Suprapubic skin (tissue), 4 donors: ENCODE measurements around the gene SNX27. TPM values are rescaled to one million over a fixed set of nuclear protein-coding genes. Genes with fewer than 3 reads are reported as not detected.
A peak's percentile ranks its signal among the peaks of the same experiment; 100 is the strongest.

Experiments
- DNase-seq, 2 donors: peaks; one replicate each; pipeline ENCODE4 v3.0.0-alpha.2; 2019; ENCODE audit warnings: low spot score in 2 of 2
- H3K27ac ChIP-seq: fragments of 200-600 bp; sonication (generic); one replicate; pipeline ENCODE4 v1.5.1; 2019
- H3K27me3 ChIP-seq: fragments of 200-600 bp; sonication (generic); one replicate; pipeline ENCODE4 v1.5.1; 2019
- H3K36me3 ChIP-seq: fragments of 200-600 bp; sonication (generic); one replicate; pipeline ENCODE4 v1.5.1; 2019
- H3K4me1 ChIP-seq: fragments of 200-600 bp; sonication (generic); one replicate; pipeline ENCODE4 v1.5.1; 2019
- H3K4me3 ChIP-seq: fragments of 200-600 bp; sonication (generic); one replicate; pipeline ENCODE4 v1.5.1; 2019; ENCODE audit warnings: mild to moderate bottlenecking
- H3K9me3 ChIP-seq: fragments of 200-600 bp; sonication (generic); one replicate; pipeline ENCODE4 v1.5.1; 2019
- CTCF ChIP-seq, 2 donors: fragments of 200-600 bp in 1 of 2; fragments of 450-650 bp in 1 of 2; sonication (generic) in 1 of 2; IDR thresholded peaks; one replicate each; pipeline ENCODE4 v1.5.1; 2016 to 2019; ENCODE audit warnings: antibody characterized with exemption in 2 of 2, mild to moderate bottlenecking in 1 of 2, moderate library complexity in 1 of 2
- EP300 ChIP-seq: sonication (generic); formaldehyde crosslinking; IDR thresholded peaks from one replicate; pipeline ENCODE4 v1.6.1; 2017; ENCODE audit warnings: antibody characterized with exemption
- POLR2A ChIP-seq, 2 donors: fragments of 450-650 bp; IDR thresholded peaks; one replicate each; pipeline ENCODE4 v1.6.1; 2017; ENCODE audit warnings: antibody characterized with exemption in 2 of 2, mild to moderate bottlenecking in 2 of 2, moderate library complexity in 2 of 2
- POLR2AphosphoS5 ChIP-seq, 3 donors: sonication (generic); formaldehyde crosslinking; IDR thresholded peaks; one replicate each; pipeline ENCODE4 v1.6.1; 2017; ENCODE audit warnings: antibody characterized with exemption in 3 of 3
- WGBS: methylation state at CpG from one replicate; pipeline ENCODE4 v1.1.5; 2018; 5-methylcytosine and 5-hydroxymethylcytosine counted together
- total RNA-seq, 4 donors: library from RNA; depleted of rRNA; stranded (reverse); fragments of >200 nt; gene quantifications; one replicate each; pipeline ENCODE4 v1.1.0, GENCODE V29; 2016

The SNX27 gene
- total RNA-seq, 4 donors from 2014 or later, result 19.8 to 45.4 (median 29.0) TPM

- peaks cover 27% of the 10 kb centered on the region for H3K4me1 ChIP-seq
- no peak for TF ChIP-seq EP300
- no peak for TF ChIP-seq POLR2A (IDR thresholded peaks at IDR 0.05)
- TF ChIP-seq POLR2AphosphoS5 (IDR thresholded peaks at IDR 0.05), result no peak
- no peak for TF ChIP-seq CTCF (IDR thresholded peaks at IDR 0.05)
- peak overlapping the region; percentile 43 for H3K4me3 ChIP-seq
- 45% methylated on average over 17 of the region's 17 CpGs for WGBS
- no peaks in the 10 kb centered on the region for H3K36me3 ChIP-seq
- no peak for DNase-seq
- no peaks in the 10 kb centered on the region for H3K9me3 ChIP-seq
- no peak overlapping the region for H3K27ac ChIP-seq
- H3K27me3 ChIP-seq, result peaks cover 19% of the 10 kb centered on the region
Measured at GRCh38 chr1:151721788-151722510, 110.1 kb downstream of the SNX27 start.

- H3K36me3 ChIP-seq, result no peaks in the 10 kb centered on the region
- TF ChIP-seq POLR2A (IDR thresholded peaks at IDR 0.05) (no peak), EP300 (no peak), CTCF (IDR thresholded peaks at IDR 0.05) (no peak), POLR2AphosphoS5 (IDR thresholded peaks at IDR 0.05) (no peak)
- peaks cover 19% of the 10 kb centered on the region for H3K4me1 ChIP-seq
- 54% methylated on average over 3 of the region's 3 CpGs for WGBS
- no peaks in the 10 kb centered on the region for H3K9me3 ChIP-seq
- no peak overlapping the region for H3K4me3 ChIP-seq
- H3K27me3 ChIP-seq, result peaks cover 11% of the 10 kb centered on the region
- H3K27ac ChIP-seq, result no peak overlapping the region
- DNase-seq, result no peak
Measured at GRCh38 chr1:151723726-151724370, 112.0 kb downstream of the SNX27 start.

GRCh38 chr1:151728151-151729054 is 116.6 kb downstream of the SNX27 start:
- Histone ChIP-seq H3K9me3 (no peaks in the 10 kb centered on the region), H3K4me1 (no peaks in the 10 kb centered on the region), H3K27ac (no peak overlapping the region), H3K27me3 (peaks cover 11% of the 10 kb centered on the region), H3K4me3 (no peak overlapping the region), H3K36me3 (no peaks in the 10 kb centered on the region)
- 49% methylated on average over 19 of the region's 19 CpGs for WGBS
- DNase-seq, result peak in 1 of 2 donors; percentile 61
- TF ChIP-seq POLR2A (IDR thresholded peaks at IDR 0.05), result no peak

- 76% methylated on average over 10 of the region's 10 CpGs for WGBS
- TF ChIP-seq EP300, result no peak
- no peaks in the 10 kb centered on the region for H3K4me1 ChIP-seq
- H3K27me3 ChIP-seq, result peaks cover 8% of the 10 kb centered on the region
- no peak overlapping the region for H3K4me3 ChIP-seq
- peak in 1 of 2 donors; percentile 29 for DNase-seq
- H3K27ac ChIP-seq, result no peak overlapping the region
- no peaks in the 10 kb centered on the region for H3K36me3 ChIP-seq
- no peaks in the 10 kb centered on the region for H3K9me3 ChIP-seq
Measured at GRCh38 chr1:151729157-151729965, 117.5 kb downstream of the SNX27 start.

GRCh38 chr1:151729966-151730291 is 118.1 kb downstream of the SNX27 start:
- Histone ChIP-seq H3K4me1 (peaks cover 2% of the 10 kb centered on the region), H3K9me3 (no peaks in the 10 kb centered on the region), H3K36me3 (no peaks in the 10 kb centered on the region), H3K27ac (no peak overlapping the region), H3K27me3 (peaks cover 8% of the 10 kb centered on the region), H3K4me3 (no peak overlapping the region)
- 94% methylated on average over 4 of the region's 4 CpGs for WGBS
- DNase-seq, result peak in 1 of 2 donors; percentile 20
- TF ChIP-seq POLR2AphosphoS5 (IDR thresholded peaks at IDR 0.05), result no peak
- no peak for TF ChIP-seq POLR2A (IDR thresholded peaks at IDR 0.05)
- no peak for TF ChIP-seq EP300
- no peak for TF ChIP-seq CTCF (IDR thresholded peaks at IDR 0.05)
